Cardiac ventricle fibroblast (primary cell): Measurements from ENCODE around the gene HIRA. TPM values are rescaled to one million over a fixed set of nuclear protein-coding genes. Genes with fewer than 3 reads are reported as not detected.

Experiments used
- total RNA-seq: library from RNA; depleted of rRNA; stranded (reverse); fragments of >200 nt; gene quantifications from 2 replicates; pipeline ENCODE4 v1.2.3, GENCODE V29; 2015

The HIRA gene, protein sequence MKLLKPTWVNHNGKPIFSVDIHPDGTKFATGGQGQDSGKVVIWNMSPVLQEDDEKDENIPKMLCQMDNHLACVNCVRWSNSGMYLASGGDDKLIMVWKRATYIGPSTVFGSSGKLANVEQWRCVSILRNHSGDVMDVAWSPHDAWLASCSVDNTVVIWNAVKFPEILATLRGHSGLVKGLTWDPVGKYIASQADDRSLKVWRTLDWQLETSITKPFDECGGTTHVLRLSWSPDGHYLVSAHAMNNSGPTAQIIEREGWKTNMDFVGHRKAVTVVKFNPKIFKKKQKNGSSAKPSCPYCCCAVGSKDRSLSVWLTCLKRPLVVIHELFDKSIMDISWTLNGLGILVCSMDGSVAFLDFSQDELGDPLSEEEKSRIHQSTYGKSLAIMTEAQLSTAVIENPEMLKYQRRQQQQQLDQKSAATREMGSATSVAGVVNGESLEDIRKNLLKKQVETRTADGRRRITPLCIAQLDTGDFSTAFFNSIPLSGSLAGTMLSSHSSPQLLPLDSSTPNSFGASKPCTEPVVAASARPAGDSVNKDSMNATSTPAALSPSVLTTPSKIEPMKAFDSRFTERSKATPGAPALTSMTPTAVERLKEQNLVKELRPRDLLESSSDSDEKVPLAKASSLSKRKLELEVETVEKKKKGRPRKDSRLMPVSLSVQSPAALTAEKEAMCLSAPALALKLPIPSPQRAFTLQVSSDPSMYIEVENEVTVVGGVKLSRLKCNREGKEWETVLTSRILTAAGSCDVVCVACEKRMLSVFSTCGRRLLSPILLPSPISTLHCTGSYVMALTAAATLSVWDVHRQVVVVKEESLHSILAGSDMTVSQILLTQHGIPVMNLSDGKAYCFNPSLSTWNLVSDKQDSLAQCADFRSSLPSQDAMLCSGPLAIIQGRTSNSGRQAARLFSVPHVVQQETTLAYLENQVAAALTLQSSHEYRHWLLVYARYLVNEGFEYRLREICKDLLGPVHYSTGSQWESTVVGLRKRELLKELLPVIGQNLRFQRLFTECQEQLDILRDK
- 16.7 and 18.1 TPM in 2 replicates for total RNA-seq

GRCh38 chr22:19431649-19432132 lies at the start of gene HIRA:
TSS of gene HIRA (minus strand) at chr22:19431733. CDS start at chr22:19431476, 257 bp downstream.

GRCh38 chr22:19479355-19480172 lies 48.0 kb upstream of the HIRA start, which contains the start of gene CDC45:
TSS of gene CDC45 (plus strand) at chr22:19479920. CDS start at chr22:19479969, 49 bp downstream.

DNA sequence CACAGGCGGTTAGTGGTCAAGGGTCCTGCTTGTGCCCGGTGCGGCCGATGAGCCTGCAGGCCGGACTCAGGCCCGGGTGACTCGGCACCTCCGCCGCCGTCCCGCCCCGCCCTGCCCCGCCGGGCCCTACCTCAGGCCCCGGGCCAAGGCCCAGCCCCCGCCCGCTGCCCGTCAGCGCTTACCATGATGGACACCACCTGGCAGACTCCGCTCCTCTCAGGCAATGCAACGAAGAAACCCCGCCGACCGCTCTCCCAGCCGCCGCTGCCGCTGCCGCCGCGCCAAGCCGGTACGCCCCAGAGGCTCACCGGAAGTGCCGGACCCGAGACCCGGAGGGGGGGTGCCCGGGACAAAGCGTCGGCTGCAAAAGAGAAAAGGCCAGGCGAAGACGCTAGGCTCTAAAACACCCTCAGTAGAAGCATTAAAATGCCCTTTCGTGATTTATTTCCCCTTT lies 47.4 kb upstream of the HIRA start, which contains the start of gene UFD1:
Gene UFD1, minus strand, starts transcription at position 293 of the 454 bp plus-strand sequence. Its CDS starts 108 bp downstream, at position 185.

DNA sequence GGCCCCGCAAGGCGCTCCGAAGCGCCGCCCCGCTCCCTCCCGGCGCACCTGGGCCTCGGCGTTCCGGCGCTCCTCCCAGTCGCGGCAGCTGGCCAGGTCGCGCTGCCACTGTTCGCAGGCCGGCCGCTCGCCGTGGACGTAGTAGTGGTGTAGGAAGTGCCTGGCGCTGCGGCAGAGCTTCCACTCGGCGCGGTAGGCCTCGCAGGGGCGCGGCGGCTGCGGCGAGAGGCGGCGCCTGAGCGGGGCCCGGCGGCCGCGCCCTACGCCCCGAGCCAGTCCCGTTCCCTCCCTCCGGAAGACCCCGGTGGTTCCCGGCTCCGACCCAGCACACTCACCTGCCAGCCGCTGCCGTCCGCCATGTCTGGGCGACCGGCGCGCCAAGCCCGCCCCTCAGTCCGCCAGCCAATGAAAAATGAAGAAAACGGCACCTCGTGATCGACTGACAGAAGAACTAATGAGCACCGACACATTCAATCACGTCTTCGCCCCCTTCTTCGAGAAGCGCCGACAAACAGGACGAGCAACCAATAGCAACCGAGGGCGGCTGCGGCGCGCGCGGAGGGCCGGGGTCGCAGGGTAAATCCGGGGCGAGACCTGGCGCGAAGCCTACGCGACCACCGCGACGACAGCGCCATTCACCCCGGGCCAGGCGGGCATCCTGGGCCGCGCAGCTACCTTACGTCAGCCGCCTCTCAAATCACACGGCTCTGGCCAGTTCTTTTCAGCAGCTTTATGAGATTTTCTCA lies 16.0 kb upstream of the HIRA start, which contains the start of gene C22orf39:
Gene C22orf39, minus strand, starts transcription at position 382 of the 746 bp plus-strand sequence. Its CDS starts 23 bp downstream, at position 359.

GRCh38 chr22:19432133-19432851 lies 759 bp upstream of the HIRA start, which contains the start of gene MRPL40:
TSS of gene MRPL40 (plus strand) at chr22:19432545. CDS start at chr22:19432555, 10 bp downstream.

GRCh38 chr22:19291580-19292457 lies 139.7 kb downstream of the HIRA start, which contains the start of gene CLTCL1:
TSS of gene CLTCL1 (minus strand) at chr22:19291719. CDS start at chr22:19291641, 78 bp downstream.

Other genes starting within 250 kb of the HIRA start
- 2.9 and 3.4 TPM in 2 replicates for gene CLTCL1, start 140.0 kb downstream of the HIRA start, total RNA-seq
- gene MRPL40, start 812 bp upstream of the HIRA start, total RNA-seq: 38.3 and 52.8 TPM in 2 replicates
- gene C22orf39, start 16.0 kb upstream of the HIRA start, total RNA-seq: 22.1 and 28.0 TPM in 2 replicates
- gene UFD1, start 47.5 kb upstream of the HIRA start, total RNA-seq: 28.4 and 36.7 TPM in 2 replicates
- 0.69 and 4.5 TPM in 2 replicates for gene CDC45, start 48.2 kb upstream of the HIRA start, total RNA-seq
- gene CLDN5, start 92.7 kb upstream of the HIRA start, total RNA-seq: 43.7 and 50.2 TPM in 2 replicates